ENCODE results near the gene RUSC1. TPM values are rescaled to one million over a fixed set of nuclear protein-coding genes. Genes with fewer than 3 reads are reported as not detected.
A peak's percentile ranks its signal among the peaks of the same experiment; 100 is the strongest.

The RUSC1 gene
- total RNA-seq, 1 experiment from 2014 or later = 66.9 TPM

- H3K14ac ChIP-seq (ENCODE audit: insufficient read depth, low read length) = no peak overlapping the region
- no peak overlapping the region for H3K18ac ChIP-seq (ENCODE audit: insufficient read length, low read depth, low read length)
- no peaks in the 10 kb centered on the region for H4K20me1 ChIP-seq (ENCODE audit: control insufficient read depth, insufficient read depth, insufficient read length)
- no peak overlapping the region for H2BK20ac ChIP-seq (ENCODE audit: low read depth, low read length, poor library complexity, severe bottlenecking)
- H2BK120ac ChIP-seq (ENCODE audit: low read depth, low read length, poor library complexity, severe bottlenecking) = no peak overlapping the region
- H3K79me1 ChIP-seq (ENCODE audit: insufficient read depth, low read depth, low read length, poor library complexity, severe bottlenecking) = no peaks in the 10 kb centered on the region
- H3K4me1 ChIP-seq (ENCODE audit: insufficient read depth, low read length) = no peaks in the 10 kb centered on the region; the same call in 1 of the 2 replicates
- no CpG with 5 or more reads among the region's 3 CpGs for WGBS (ENCODE audit: extremely low coverage, insufficient read length, low lambda C conversion rate)
- no peak overlapping the region for H3K9ac ChIP-seq (ENCODE audit: extremely low read depth, insufficient read length, low read length)
- no peak overlapping the region for H4K8ac ChIP-seq (replicated peaks; ENCODE audit: insufficient read length, low read depth, low read length)
- H3K23me2 ChIP-seq (ENCODE audit: insufficient read length, low read depth, low read length, poor library complexity, severe bottlenecking) = peaks cover 12% of the 10 kb centered on the region
- H3K4ac ChIP-seq (ENCODE audit: low read depth, low read length) = no peak overlapping the region
- Mint-ChIP-seq H3K27ac (peak overlapping the region in 1 of 3 experiments; percentile 7; a peak in 1 of 7 replicates), H3K4me3 (no peak overlapping the region), H3K27me3 (ENCODE audit: low read depth) (peaks cover 18% of the 10 kb centered on the region), H3K4me1 (peaks cover 14 to 29% of the 10 kb centered on the region in 2 experiments), H3K9me3 (no peaks in the 10 kb centered on the region; a peak in 1 of 5 replicates), H3K36me3 (ENCODE audit: insufficient read depth in 1 of 3, low read depth in 3 of 3) (no peaks in the 10 kb centered on the region)
- no peak for DNase-seq
- no peak overlapping the region for H3K27ac ChIP-seq (ENCODE audit: insufficient read length, low read depth, low read length)
- H3K79me2 ChIP-seq (ENCODE audit: insufficient read depth, low read length) = no peaks in the 10 kb centered on the region
- H2AFZ ChIP-seq (ENCODE audit: low read length) = no peak overlapping the region
- no peak overlapping the region for H2AK5ac ChIP-seq (ENCODE audit: insufficient read length, low read length)
- H3K9me3 ChIP-seq (ENCODE audit: control insufficient read depth, low read depth, low read length) = no peaks in the 10 kb centered on the region
- H3K56ac ChIP-seq (ENCODE audit: insufficient read length, low read depth, low read length) = no peak overlapping the region
- no peak for TF ChIP-seq CTCF (conservative IDR thresholded peaks at IDR 0.05)
- H2BK5ac ChIP-seq (ENCODE audit: insufficient read length, low read length) = no peak overlapping the region
- H4K5ac ChIP-seq (ENCODE audit: insufficient read length, low read depth, low read length) = no peak overlapping the region
- no peak overlapping the region for H3K23ac ChIP-seq (ENCODE audit: insufficient read length, low read depth, low read length)
- H3K4me2 ChIP-seq (ENCODE audit: insufficient read depth, insufficient read length, low read length) = no peak overlapping the region
- H3T11ph ChIP-seq (ENCODE audit: low read length) = no peak overlapping the region
- no peak overlapping the region for H4K91ac ChIP-seq (ENCODE audit: insufficient read length, low read depth, low read length)
- no peak overlapping the region for H2BK12ac ChIP-seq (ENCODE audit: insufficient read length, low read depth, low read length)
- no peak overlapping the region for H2BK15ac ChIP-seq (ENCODE audit: low read depth, low read length)
- no peaks in the 10 kb centered on the region; the same call in 1 of the 2 replicates for H3K27me3 ChIP-seq (ENCODE audit: insufficient read depth, low read length)
Measured at GRCh38 chr1:155296661-155297060, 24.0 kb upstream of the RUSC1 start.
